Fibroblast of lung (primary cell): ENCODE data around the gene LATS2. TPM values are rescaled to one million over a fixed set of nuclear protein-coding genes. Genes with fewer than 3 reads are reported as not detected.

ENCODE experiments used
- DNase-seq, 2 donors: peaks; one replicate each; pipeline versions ENCODE4 v3.0.0 to v3.0.0-alpha.2; 2010; ENCODE audit warnings: low read depth in 2 of 2
- H2AFZ ChIP-seq: 2 replicates; pipeline ENCODE4 v1.5.1; 2012; ENCODE audit warnings: low read length, control low read depth, inconsistent platforms
- H3K27ac ChIP-seq: 2 replicates; pipeline ENCODE4 v1.5.1; 2011; ENCODE audit warnings: low read length, control low read depth; ENCODE audit not compliant: insufficient read depth
- H3K27me3 ChIP-seq: 2 replicates; pipeline ENCODE4 v1.5.1; 2011; ENCODE audit warnings: mild to moderate bottlenecking, low read length; ENCODE audit not compliant: control insufficient read depth, insufficient read depth
- H3K36me3 ChIP-seq: 2 replicates; pipeline ENCODE4 v1.5.1; 2011; ENCODE audit warnings: low read length; ENCODE audit not compliant: control insufficient read depth, insufficient read depth
- H3K4me1 ChIP-seq: 2 replicates; pipeline ENCODE4 v1.5.1; 2011; ENCODE audit warnings: low read length; ENCODE audit not compliant: control insufficient read depth, insufficient read depth; ENCODE audit errors: extremely low read depth
- H3K4me2 ChIP-seq: 2 replicates; pipeline ENCODE4 v1.5.1; 2011; ENCODE audit warnings: low read length, control low read depth; ENCODE audit not compliant: insufficient read depth; ENCODE audit errors: extremely low read depth
- H3K4me3 ChIP-seq, 4 experiments: fragments of 200-600 bp in 1 of 4; sonication (generic) in 1 of 4; replicated peaks in 1 of 4; 2 replicates each; pipeline ENCODE4 v1.5.1; 2011 to 2016; ENCODE audit warnings: low read length in 4 of 4, low read depth in 3 of 4, mild to moderate bottlenecking in 3 of 4, control low read depth in 2 of 4, inconsistent platforms in 1 of 4, mixed read lengths in 1 of 4; ENCODE audit not compliant: insufficient read depth in 1 of 4; ENCODE audit errors: control extremely low read depth in 1 of 4
- H3K79me2 ChIP-seq: 2 replicates; pipeline ENCODE4 v1.5.1; 2012; ENCODE audit warnings: mild to moderate bottlenecking, low read length, inconsistent platforms; ENCODE audit not compliant: control insufficient read depth, insufficient read depth
- H3K9ac ChIP-seq: 2 replicates; pipeline ENCODE4 v1.5.1; 2011; ENCODE audit warnings: mild to moderate bottlenecking, low read length, control low read depth; ENCODE audit not compliant: insufficient read depth
- H3K9me3 ChIP-seq: 2 replicates; pipeline ENCODE4 v1.5.1; 2012; ENCODE audit warnings: low read depth, low read length; ENCODE audit not compliant: control insufficient read depth, insufficient read depth
- H4K20me1 ChIP-seq: 2 replicates; pipeline ENCODE4 v1.5.1; 2011; ENCODE audit warnings: low read length; ENCODE audit not compliant: control insufficient read depth, insufficient read depth; ENCODE audit errors: extremely low read depth
- CTCF ChIP-seq, 2 donors: IDR thresholded peaks in 1 of 2; conservative IDR thresholded peaks in 1 of 2; 1 replicate in 1 of 2; 2 replicates in 1 of 2; pipeline ENCODE4 v1.5.1; 2011 to 2012; ENCODE audit warnings: low read length in 2 of 2, control low read depth in 1 of 2, inconsistent platforms in 1 of 2, low read depth in 1 of 2, mild to moderate bottlenecking in 1 of 2
- EZH2 ChIP-seq: IDR thresholded peaks from 2 replicates; pipeline ENCODE4 v1.5.1; 2012; ENCODE audit warnings: low read length, control low read depth, mild to moderate bottlenecking; ENCODE audit errors: missing control alignments
- polyA plus RNA-seq, 2 donors: library from polyadenylated mRNA; depleted of rRNA in 1 of 2; stranded (reverse) in 1 of 2; unstranded in 1 of 2; fragments of >200 nt; gene quantifications; 2 replicates each; pipeline ENCODE4 v1.2.1, GENCODE V29; 2011 to 2012; ENCODE audit warnings: missing spikeins in 1 of 2
- total RNA-seq: library from RNA; depleted of rRNA; stranded (reverse); fragments of >200 nt; gene quantifications from 2 replicates; pipeline ENCODE4 v1.2.1, GENCODE V29; 2014

Gene LATS2
- total and polyA plus RNA-seq, 2 donors (not counting 1 experiment from before 2014, with no cell fraction given) = 16.2 to 32.0 TPM

- H3K27ac ChIP-seq = peak overlapping the region; percentile 57
- H4K20me1 ChIP-seq = peaks cover 6% of the 10 kb centered on the region
- peaks cover 6% of the 10 kb centered on the region for H3K36me3 ChIP-seq
- H3K27me3 ChIP-seq = no peaks in the 10 kb centered on the region
- peaks cover 14% of the 10 kb centered on the region for H3K4me1 ChIP-seq
- H3K9ac ChIP-seq = no peak overlapping the region
- TF ChIP-seq EZH2 = no peak
- no peaks in the 10 kb centered on the region for H3K9me3 ChIP-seq
- peak overlapping the region; percentile 90 for H3K4me2 ChIP-seq
- DNase-seq = peak; percentile 66 to 75
- no peak overlapping the region for H2AFZ ChIP-seq
- H3K79me2 ChIP-seq = peaks cover 95% of the 10 kb centered on the region
- peak overlapping the region in 2 of 4 experiments; percentile 5 to 18 for H3K4me3 ChIP-seq
Measured at GRCh38 chr13:21033212-21033840, 28.1 kb downstream of the LATS2 start.

- H3K4me1 ChIP-seq = peaks cover 14% of the 10 kb centered on the region
- DNase-seq = no peak
- TF ChIP-seq CTCF (conservative IDR thresholded peaks at IDR 0.05 in 1 of 2, IDR thresholded peaks at IDR 0.05 in 1 of 2; ENCODE audit: low read depth in 1 of 2, low read length in 2 of 2) (no peak), EZH2 (no peak)
- H3K4me2 ChIP-seq = peak overlapping the region; percentile 90
- H3K9me3 ChIP-seq = no peaks in the 10 kb centered on the region
- no peak overlapping the region for H3K4me3 ChIP-seq
- H3K9ac ChIP-seq = no peak overlapping the region
- H4K20me1 ChIP-seq = peaks cover 6% of the 10 kb centered on the region
- no peaks in the 10 kb centered on the region for H3K27me3 ChIP-seq
- no peak overlapping the region for H2AFZ ChIP-seq
- peaks cover 3% of the 10 kb centered on the region for H3K36me3 ChIP-seq
- peaks cover 90% of the 10 kb centered on the region for H3K79me2 ChIP-seq
- H3K27ac ChIP-seq = peak overlapping the region; percentile 57
Measured at GRCh38 chr13:21032656-21033055, 28.7 kb downstream of the LATS2 start.

GRCh38 chr13:21031594-21032275 lies 29.7 kb downstream of the LATS2 start:
- DNase-seq = no peak
- Histone ChIP-seq H3K79me2 (peaks cover 90% of the 10 kb centered on the region), H3K27me3 (no peaks in the 10 kb centered on the region), H4K20me1 (peaks cover 6% of the 10 kb centered on the region), H3K4me3 (no peak overlapping the region), H3K36me3 (peaks cover 2% of the 10 kb centered on the region), H3K27ac (peak overlapping the region; percentile 31), H3K4me2 (no peak overlapping the region), H2AFZ (no peak overlapping the region), H3K9ac (no peak overlapping the region), H3K9me3 (no peaks in the 10 kb centered on the region), H3K4me1 (peaks cover 14% of the 10 kb centered on the region)
- TF ChIP-seq EZH2 = no peak
- TF ChIP-seq CTCF (conservative IDR thresholded peaks at IDR 0.05 in 1 of 2, IDR thresholded peaks at IDR 0.05 in 1 of 2; ENCODE audit: low read depth in 1 of 2, low read length in 2 of 2) = no peak
